Peyer's patch (tissue), 4 donors: ENCODE results near the gene SLC28A1. TPM values are rescaled to one million over a fixed set of nuclear protein-coding genes. Genes with fewer than 3 reads are reported as not detected.

Experiments used
- DNase-seq, 3 donors: peaks; one replicate each; pipeline ENCODE4 v3.0.0-alpha.2; 2017 to 2019
- H3K27ac ChIP-seq, 4 donors: fragments of 200-600 bp; sonication (generic); one replicate each; pipeline ENCODE4 v1.5.1; 2016 to 2019
- H3K27me3 ChIP-seq, 2 donors: fragments of 200-600 bp; sonication (generic); one replicate each; pipeline ENCODE4 v1.5.1; 2019
- H3K36me3 ChIP-seq, 3 donors: fragments of 200-600 bp; sonication (generic); one replicate each; pipeline ENCODE4 v1.5.1; 2016 to 2019
- H3K4me1 ChIP-seq, 4 donors: fragments of 200-600 bp; sonication (generic); one replicate each; pipeline ENCODE4 v1.5.1; 2016 to 2019
- H3K4me3 ChIP-seq, 4 donors: fragments of 200-600 bp; sonication (generic); 1 replicate in 3 of 4; 2 replicates in 1 of 4; pipeline ENCODE4 v1.5.1; 2016 to 2019; ENCODE audit warnings: mild to moderate bottlenecking in 1 of 4
- H3K9me3 ChIP-seq, 4 donors: fragments of 200-600 bp; sonication (generic); one replicate each; pipeline ENCODE4 v1.5.1; 2016 to 2019; ENCODE audit warnings: mild to moderate bottlenecking in 1 of 4
- POLR2A ChIP-seq, 2 donors: fragments of 450-650 bp; IDR thresholded peaks; one replicate each; pipeline ENCODE4 v1.5.1; 2017; ENCODE audit warnings: antibody characterized with exemption in 2 of 2, mild to moderate bottlenecking in 2 of 2, moderate library complexity in 2 of 2
- total RNA-seq, 4 donors: library from RNA; depleted of rRNA; stranded (reverse); fragments of >200 nt; gene quantifications; one replicate each; pipeline ENCODE4 v1.1.0, GENCODE V29; 2016
- TF ChIP-seq, protein P1 (sequence below), 6 experiments: fragments of 450-650 bp in 4 of 6; fragments of 200-600 bp in 2 of 6; sonication (generic) in 1 of 6; IDR thresholded peaks; one replicate each; pipeline ENCODE4 v1.5.1; 2017 to 2019; ENCODE audit warnings: antibody characterized with exemption in 6 of 6, mild to moderate bottlenecking in 3 of 6, moderate library complexity in 1 of 6

Gene SLC28A1
- total RNA-seq, 4 donors from 2014 or later: 4.1 to 111 (median 64.3) TPM

DNA sequence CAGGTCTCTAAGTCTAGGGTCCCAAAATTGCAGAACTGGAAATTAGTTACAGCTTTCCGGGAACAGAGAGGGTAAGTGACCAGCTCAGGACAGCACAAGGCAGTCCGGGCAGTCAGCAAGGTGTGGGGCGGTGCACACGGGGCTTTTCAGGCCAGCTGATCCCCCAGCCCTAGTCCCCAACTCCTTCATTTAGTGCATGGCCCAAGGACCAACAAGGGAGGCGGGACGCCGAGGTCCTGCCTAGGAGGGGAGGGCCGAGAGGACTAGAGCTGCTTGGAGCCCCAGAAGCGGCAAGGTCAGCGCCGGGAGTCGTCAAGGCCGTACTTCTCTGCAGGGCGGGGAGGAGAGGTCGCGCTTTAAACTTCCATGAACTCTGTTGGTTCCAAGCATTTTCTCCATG, 95.2 kb downstream of the SLC28A1 start:
- TF ChIP-seq, protein P1, sequence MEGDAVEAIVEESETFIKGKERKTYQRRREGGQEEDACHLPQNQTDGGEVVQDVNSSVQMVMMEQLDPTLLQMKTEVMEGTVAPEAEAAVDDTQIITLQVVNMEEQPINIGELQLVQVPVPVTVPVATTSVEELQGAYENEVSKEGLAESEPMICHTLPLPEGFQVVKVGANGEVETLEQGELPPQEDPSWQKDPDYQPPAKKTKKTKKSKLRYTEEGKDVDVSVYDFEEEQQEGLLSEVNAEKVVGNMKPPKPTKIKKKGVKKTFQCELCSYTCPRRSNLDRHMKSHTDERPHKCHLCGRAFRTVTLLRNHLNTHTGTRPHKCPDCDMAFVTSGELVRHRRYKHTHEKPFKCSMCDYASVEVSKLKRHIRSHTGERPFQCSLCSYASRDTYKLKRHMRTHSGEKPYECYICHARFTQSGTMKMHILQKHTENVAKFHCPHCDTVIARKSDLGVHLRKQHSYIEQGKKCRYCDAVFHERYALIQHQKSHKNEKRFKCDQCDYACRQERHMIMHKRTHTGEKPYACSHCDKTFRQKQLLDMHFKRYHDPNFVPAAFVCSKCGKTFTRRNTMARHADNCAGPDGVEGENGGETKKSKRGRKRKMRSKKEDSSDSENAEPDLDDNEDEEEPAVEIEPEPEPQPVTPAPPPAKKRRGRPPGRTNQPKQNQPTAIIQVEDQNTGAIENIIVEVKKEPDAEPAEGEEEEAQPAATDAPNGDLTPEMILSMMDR (IDR thresholded peaks at IDR 0.05): no peak
- no peak for TF ChIP-seq POLR2A (IDR thresholded peaks at IDR 0.05)
- H3K4me3 ChIP-seq: peak overlapping the region in 2 of 4 donors; percentile 88 to 89
- H3K36me3 ChIP-seq: no peaks in the 10 kb centered on the region
- H3K27ac ChIP-seq: no peak overlapping the region
- H3K27me3 ChIP-seq: no peaks in the 10 kb centered on the region
- DNase-seq: no peak
- peaks cover 0 to 19% (median 2%) of the 10 kb centered on the region in 4 donors for H3K4me1 ChIP-seq
- H3K9me3 ChIP-seq: no peaks in the 10 kb centered on the region

DNA sequence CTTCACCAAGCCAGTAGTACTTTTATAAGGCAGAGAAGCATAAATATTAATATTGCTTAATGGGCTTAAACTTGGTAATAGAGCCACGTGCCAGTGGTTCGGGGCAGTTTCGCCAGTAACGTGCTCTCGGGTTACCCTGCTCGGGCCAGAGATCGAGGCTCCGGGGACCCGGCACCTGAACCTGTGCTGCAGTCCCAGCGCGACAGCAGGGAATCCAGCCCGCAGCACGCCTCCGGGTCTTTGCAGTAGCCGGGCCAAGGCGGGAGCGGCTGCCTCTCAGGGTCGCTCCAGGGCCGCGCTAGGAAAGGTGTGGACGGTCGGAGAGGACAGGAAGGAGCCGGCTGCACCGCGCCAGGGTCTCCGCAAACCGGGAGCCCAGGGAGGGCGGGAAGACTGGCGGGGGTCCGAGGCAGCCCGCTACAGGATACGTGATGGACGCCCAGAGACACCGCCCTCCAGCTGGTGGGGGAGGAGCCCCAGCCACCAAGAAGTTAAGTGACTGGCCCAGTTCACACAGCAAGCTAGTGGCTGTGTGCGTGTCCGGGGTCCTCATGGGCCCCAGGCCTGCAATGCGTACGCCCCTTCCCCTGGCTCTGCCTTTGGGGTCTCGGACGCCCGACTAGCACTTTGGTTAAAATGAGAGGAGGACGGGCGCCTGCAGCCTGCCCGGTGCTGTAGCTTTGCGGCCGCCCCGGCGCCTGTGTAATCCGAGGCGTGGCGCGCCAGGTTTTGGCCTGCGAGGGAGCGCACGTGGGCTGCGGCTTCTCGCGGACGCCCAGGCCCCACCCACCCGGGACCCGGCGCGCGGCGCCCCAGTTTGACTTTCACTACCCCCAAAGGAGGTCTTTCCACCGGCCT, 96.0 kb downstream of the SLC28A1 start:
- no peaks in the 10 kb centered on the region for H3K27me3 ChIP-seq
- no peaks in the 10 kb centered on the region for H3K9me3 ChIP-seq
- TF ChIP-seq, protein P1 (IDR thresholded peaks at IDR 0.05): peak in 1 of 6 experiments; percentile 27
- peak; percentile 34 to 61 for TF ChIP-seq POLR2A (IDR thresholded peaks at IDR 0.05)
- H3K36me3 ChIP-seq: no peaks in the 10 kb centered on the region
- peaks cover 0 to 27% (median 3%) of the 10 kb centered on the region in 4 donors for H3K4me1 ChIP-seq
- H3K27ac ChIP-seq: peak overlapping the region; percentile 89 to 94 (median 92)
- DNase-seq: peak; percentile 86 to 93 (median 92)
- H3K4me3 ChIP-seq: peak overlapping the region; percentile 88 to 96 (median 90)

GRCh38 chr15:84981054-84981710, 96.7 kb downstream of the SLC28A1 start:
- peak overlapping the region; percentile 88 to 96 (median 90) for H3K4me3 ChIP-seq
- TF ChIP-seq POLR2A (IDR thresholded peaks at IDR 0.05): peak; percentile 35 to 85
- TF ChIP-seq, protein P1 (IDR thresholded peaks at IDR 0.05): peak in 5 of 6 experiments; percentile 38 to 67 (median 64)
- H3K36me3 ChIP-seq: no peaks in the 10 kb centered on the region
- H3K4me1 ChIP-seq: peaks cover 0 to 35% (median 3%) of the 10 kb centered on the region in 4 donors
- peak overlapping the region; percentile 89 to 94 (median 92) for H3K27ac ChIP-seq
- peak; percentile 91 to 97 (median 97) for DNase-seq
- no peaks in the 10 kb centered on the region for H3K27me3 ChIP-seq
- H3K9me3 ChIP-seq: no peaks in the 10 kb centered on the region

DNA sequence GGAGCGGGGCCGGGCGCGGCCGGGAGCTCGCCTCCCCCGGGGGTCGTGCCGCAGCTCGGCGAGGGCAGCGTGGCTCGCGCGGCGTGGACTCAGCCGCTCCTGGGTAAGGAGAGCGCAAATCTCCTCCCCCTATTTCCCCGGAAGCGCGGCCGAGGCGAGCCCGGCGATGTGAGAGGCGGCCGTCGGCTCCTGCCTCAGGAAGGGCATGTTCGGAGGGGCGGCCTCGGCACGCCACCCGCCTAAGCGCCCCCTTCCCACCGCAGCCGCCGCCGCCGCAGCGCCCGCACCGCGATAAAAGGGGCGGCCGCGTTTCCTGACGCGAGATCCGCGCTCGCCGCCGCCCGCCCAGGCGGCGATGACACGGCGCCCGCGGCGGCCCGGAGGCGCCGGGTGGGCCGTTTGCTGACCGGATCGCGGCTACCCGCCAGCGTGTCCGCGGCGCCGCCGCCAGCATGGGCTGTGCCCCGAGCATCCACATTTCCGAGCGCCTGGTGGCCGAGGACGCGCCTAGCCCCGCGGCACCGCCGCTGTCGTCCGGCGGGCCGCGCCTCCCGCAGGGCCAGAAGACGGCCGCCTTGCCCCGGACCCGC, 97.3 kb downstream of the SLC28A1 start, which contains the start of gene PDE8A:
Gene PDE8A, plus strand, starts transcription at position 146 of the 590 bp plus-strand sequence. Its CDS starts 307 bp downstream, at position 453.
- Histone ChIP-seq H3K27me3 (no peaks in the 10 kb centered on the region), H3K36me3 (no peaks in the 10 kb centered on the region), H3K4me1 (peaks cover 0 to 41% (median 3%) of the 10 kb centered on the region in 4 donors), H3K27ac (peak within 1 kb of the TSS; percentile 89 to 94 (median 92)), H3K4me3 (peak within 1 kb of the TSS; percentile 88 to 96 (median 90)), H3K9me3 (no peaks in the 10 kb centered on the region)
- peak; percentile 51 to 79 (median 71) for DNase-seq
- TF ChIP-seq, protein P1 (IDR thresholded peaks at IDR 0.05): peak in 3 of 6 experiments; percentile 6 to 41 (median 29)
- no peak for TF ChIP-seq POLR2A (IDR thresholded peaks at IDR 0.05)

DNA sequence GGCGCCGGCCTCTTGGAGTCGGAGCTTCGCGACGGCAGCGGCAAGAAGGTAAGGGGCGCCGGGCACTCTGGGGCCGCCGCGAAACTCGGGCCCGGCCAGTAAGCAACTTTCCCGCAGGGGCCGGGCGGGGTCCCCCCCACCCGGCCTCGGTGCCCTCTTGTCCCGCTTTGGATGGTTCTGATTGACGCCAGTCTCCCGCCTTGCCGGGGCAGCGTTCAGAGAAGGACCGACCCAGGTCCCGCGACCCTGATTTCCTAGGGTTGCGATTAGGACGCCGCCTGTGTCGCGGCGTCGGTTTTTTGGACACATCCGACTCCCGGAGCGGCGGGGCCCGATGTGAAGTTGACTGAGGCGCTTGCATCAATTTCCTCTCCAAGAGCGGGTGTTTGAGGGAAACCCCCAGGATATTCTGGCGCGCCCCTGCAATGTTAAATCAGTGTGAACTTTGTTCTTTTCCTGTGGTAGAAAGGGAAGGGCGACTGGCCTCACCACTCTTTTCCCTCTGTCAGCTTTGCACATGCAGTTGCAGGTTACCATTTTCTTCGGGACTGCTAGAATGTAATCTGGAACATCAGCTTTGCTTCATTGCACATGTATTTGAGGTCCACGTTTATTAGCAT, 97.9 kb downstream of the SLC28A1 start:
- Histone ChIP-seq H3K4me3 (peak overlapping the region; percentile 88 to 96 (median 90)), H3K36me3 (no peaks in the 10 kb centered on the region), H3K27ac (peak overlapping the region; percentile 89 to 94 (median 92)), H3K4me1 (peaks cover 0 to 41% (median 3%) of the 10 kb centered on the region in 4 donors), H3K27me3 (no peaks in the 10 kb centered on the region), H3K9me3 (no peaks in the 10 kb centered on the region)
- TF ChIP-seq, protein P1 (IDR thresholded peaks at IDR 0.05): no peak
- TF ChIP-seq POLR2A (IDR thresholded peaks at IDR 0.05): peak in 1 of 2 donors; percentile 37
- peak; percentile 59 to 77 (median 72) for DNase-seq
